Measurements from ENCODE around the gene USP32. TPM values are rescaled to one million over a fixed set of nuclear protein-coding genes. Genes with fewer than 3 reads are reported as not detected.

The USP32 gene
- polyA plus RNA-seq, 2 donors: 9.5 to 16.1 TPM

DNA sequence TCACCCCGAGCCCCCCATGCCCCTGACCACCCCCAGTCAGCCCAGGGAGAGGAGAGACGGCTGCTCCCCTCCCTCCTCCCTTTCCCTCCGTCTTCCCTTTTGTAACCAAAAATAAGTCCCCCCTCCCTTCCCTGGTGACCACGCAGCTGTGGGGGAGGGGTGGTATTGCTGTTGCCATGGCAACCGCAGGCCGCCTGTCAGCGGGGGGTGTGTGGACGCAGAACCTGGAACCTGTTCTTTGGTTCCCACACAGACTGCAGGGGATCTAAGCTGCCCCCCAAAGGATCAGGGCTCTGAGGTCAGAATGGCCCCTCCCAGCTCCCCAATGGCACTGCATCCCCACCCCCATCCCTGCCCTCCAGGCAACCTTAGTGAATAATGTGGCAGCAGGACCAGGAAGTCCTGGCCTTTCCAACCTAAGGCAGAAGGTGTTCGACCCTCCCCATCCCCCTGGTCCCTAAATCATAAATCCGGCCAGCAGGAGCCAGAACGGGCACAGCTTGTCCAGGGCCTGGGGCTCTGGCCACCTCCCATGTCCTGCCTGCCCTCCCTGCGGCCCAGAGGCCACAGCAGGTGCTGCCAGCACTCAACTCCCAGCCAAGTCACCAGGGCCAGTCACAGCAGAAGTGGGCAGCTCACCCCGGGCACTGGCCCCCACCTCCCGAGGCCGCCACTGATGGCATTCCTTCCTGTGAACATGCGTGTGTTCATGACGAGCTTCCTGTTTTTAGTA is 230.2 kb downstream of the USP32 start:
- no peaks in the 10 kb centered on the region for H3K4me1 ChIP-seq (ENCODE audit: control insufficient read depth in 2 of 2, insufficient read depth in 2 of 2, low read length in 1 of 2)
- 36 to 38% methylated on average over 16 to 17 of the region's 17 CpGs for WGBS, 2 donors
- H3K27ac ChIP-seq (ENCODE audit: low read depth in 2 of 2, low read length in 1 of 2): no peak overlapping the region
- no peaks in the 10 kb centered on the region for H3K9me3 ChIP-seq (ENCODE audit: control insufficient read depth in 2 of 2, insufficient read depth in 1 of 2, low read depth in 1 of 2, low read length in 1 of 2)
- H3K27me3 ChIP-seq (ENCODE audit: control insufficient read depth in 1 of 2, insufficient read depth in 2 of 2, low read length in 2 of 2): peaks cover 0 to 3% of the 10 kb centered on the region in 2 donors
- no peak overlapping the region for H3K4me3 ChIP-seq (ENCODE audit: low read depth in 1 of 2, low read length in 2 of 2)
- no peaks in the 10 kb centered on the region for H3K36me3 ChIP-seq (ENCODE audit: control insufficient read depth in 2 of 2, insufficient read depth in 2 of 2, low read length in 1 of 2)

DNA sequence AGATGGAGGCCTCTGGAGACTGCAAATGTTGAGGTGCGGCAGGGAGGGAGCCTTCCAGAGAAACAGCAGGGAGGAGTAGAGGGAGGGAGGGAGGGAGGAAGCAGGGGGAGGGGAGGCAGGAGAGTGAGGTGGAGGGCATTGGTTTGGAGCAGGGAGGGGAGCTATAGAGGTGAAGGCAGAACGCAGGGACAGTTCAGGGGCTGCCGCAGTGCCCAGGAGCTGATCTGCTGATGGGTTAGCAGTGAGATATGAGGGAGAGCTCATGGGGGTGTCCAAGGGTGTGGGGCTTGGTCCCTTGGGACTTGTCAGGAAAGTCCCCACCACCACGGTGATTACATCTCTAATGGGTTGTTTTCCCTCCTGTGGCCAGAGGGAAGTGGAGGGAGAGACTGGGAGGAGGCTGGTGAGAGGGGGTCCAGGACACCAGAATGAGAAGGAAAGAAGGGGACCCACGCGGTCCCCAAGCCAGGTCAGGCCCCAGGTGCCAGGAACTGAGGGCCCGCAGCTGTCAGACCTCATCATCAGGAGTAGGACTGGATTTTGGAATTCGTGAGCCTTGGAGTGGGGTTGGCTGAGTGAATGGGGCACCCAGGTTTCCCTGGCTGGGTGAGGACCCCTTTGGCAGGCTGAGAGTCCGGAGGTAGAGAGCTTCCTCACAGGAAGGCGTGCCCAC is 231.0 kb downstream of the USP32 start:
- WGBS, 2 donors: 64 to 65% methylated on average over 10 of the region's 10 CpGs
- H3K9me3 ChIP-seq (ENCODE audit: control insufficient read depth in 2 of 2, insufficient read depth in 1 of 2, low read depth in 1 of 2, low read length in 1 of 2): no peaks in the 10 kb centered on the region
- H3K4me1 ChIP-seq (ENCODE audit: control insufficient read depth in 2 of 2, insufficient read depth in 2 of 2, low read length in 1 of 2): no peaks in the 10 kb centered on the region
- no peak overlapping the region for H3K27ac ChIP-seq (ENCODE audit: low read depth in 2 of 2, low read length in 1 of 2)
- H3K4me3 ChIP-seq (ENCODE audit: low read depth in 1 of 2, low read length in 2 of 2): no peak overlapping the region
- H3K27me3 ChIP-seq (ENCODE audit: control insufficient read depth in 1 of 2, insufficient read depth in 2 of 2, low read length in 2 of 2): peaks cover 0 to 3% of the 10 kb centered on the region in 2 donors
- H3K36me3 ChIP-seq (ENCODE audit: control insufficient read depth in 2 of 2, insufficient read depth in 2 of 2, low read length in 1 of 2): no peaks in the 10 kb centered on the region

DNA sequence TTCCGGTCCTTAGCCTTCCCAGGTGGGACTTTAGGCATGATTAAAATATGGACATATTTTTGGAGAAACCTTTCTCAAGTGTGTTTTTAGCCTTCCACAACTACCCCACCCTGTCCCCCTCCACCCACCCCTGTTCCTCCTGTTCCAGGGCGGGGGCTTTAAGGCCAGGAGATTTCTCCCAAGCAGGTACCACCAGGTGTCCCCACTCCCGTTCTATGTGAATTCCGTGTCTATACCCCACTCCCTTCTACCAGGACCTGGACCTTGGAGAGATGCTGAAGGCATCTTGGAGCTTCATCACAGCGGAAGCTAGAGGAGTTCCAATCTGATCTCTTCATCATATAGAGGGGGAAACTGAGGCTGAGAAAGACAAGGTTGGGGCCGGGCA is 232.5 kb downstream of the USP32 start:
- H3K4me1 ChIP-seq (ENCODE audit: control insufficient read depth in 2 of 2, insufficient read depth in 2 of 2, low read length in 1 of 2): peaks cover 0 to 2% of the 10 kb centered on the region in 2 donors
- H3K27ac ChIP-seq (ENCODE audit: low read depth in 2 of 2, low read length in 1 of 2): no peak overlapping the region
- H3K4me3 ChIP-seq (ENCODE audit: low read depth in 1 of 2, low read length in 2 of 2): no peak overlapping the region
- H3K9me3 ChIP-seq (ENCODE audit: control insufficient read depth in 2 of 2, insufficient read depth in 1 of 2, low read depth in 1 of 2, low read length in 1 of 2): no peaks in the 10 kb centered on the region
- WGBS, 2 donors: 69 to 71% methylated on average over 6 of the region's 6 CpGs
- H3K36me3 ChIP-seq (ENCODE audit: control insufficient read depth in 2 of 2, insufficient read depth in 2 of 2, low read length in 1 of 2): no peaks in the 10 kb centered on the region
- peaks cover 0 to 3% of the 10 kb centered on the region in 2 donors for H3K27me3 ChIP-seq (ENCODE audit: control insufficient read depth in 1 of 2, insufficient read depth in 2 of 2, low read length in 2 of 2)

DNA sequence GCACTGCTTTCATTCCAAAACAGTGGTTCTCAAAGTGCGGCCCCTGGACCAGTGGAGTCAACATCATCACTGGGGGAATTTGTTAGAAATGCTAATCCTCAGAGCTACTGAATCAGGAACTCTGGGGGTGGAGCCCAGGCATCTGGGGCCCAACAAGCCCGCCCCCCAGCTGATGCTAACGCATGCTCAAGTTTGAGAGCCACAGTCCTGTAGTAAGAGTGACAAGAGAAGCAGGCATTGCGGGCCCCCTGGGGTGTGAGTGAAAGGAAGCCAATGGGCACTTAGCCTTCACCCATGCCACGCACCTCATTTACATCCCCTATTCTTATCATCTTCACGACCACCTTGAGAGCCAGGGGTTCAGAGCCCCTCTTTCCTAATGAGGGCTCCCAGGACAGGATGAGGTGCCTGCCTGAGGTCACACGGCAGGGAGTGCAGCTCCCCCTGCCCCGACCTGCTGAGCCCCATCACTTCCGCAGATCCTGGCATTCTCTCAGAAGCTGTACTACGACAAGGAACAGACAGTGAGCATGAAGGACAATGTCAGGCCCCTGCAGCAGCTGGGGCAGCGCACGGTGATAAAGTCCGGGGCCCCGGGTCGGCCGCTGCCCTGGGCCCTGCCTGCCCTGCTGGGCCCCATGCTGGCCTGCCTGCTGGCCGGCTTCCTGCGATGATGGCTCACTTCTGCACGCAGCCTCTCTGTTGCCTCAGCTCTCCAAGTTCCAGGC is 233.0 kb downstream of the USP32 start:
- peaks cover 0 to 3% of the 10 kb centered on the region in 2 donors for H3K27me3 ChIP-seq (ENCODE audit: control insufficient read depth in 1 of 2, insufficient read depth in 2 of 2, low read length in 2 of 2)

DNA sequence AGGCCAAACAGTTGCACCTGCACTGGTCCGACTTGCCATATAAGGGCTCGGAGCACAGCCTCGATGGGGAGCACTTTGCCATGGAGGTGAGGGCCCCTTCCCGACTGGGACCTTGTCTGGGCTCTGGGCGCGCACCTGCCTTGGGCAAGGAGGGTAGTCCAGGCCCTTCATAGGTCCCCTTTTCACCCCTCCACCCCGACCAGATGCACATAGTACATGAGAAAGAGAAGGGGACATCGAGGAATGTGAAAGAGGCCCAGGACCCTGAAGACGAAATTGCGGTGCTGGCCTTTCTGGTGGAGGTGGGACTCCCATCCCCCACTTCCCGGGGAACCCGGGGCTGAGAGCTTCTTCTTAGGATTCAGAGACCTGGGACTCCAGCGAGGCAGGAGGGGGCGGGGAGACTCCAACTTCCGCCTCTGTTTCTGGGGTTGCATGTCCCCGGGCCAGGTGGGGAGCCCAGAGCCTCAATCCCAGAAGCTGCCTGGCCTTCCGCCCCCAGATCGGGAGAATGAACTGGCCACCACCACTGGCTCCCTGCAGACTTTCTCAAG is 234.4 kb downstream of the USP32 start:
- Histone ChIP-seq H3K27me3 (ENCODE audit: control insufficient read depth in 1 of 2, insufficient read depth in 2 of 2, low read length in 2 of 2) (peaks cover 0 to 3% of the 10 kb centered on the region in 2 donors), H3K4me1 (ENCODE audit: control insufficient read depth in 2 of 2, insufficient read depth in 2 of 2, low read length in 1 of 2) (peaks cover 0 to 4% of the 10 kb centered on the region in 2 donors), H3K36me3 (ENCODE audit: control insufficient read depth in 2 of 2, insufficient read depth in 2 of 2, low read length in 1 of 2) (no peaks in the 10 kb centered on the region), H3K9me3 (ENCODE audit: control insufficient read depth in 2 of 2, insufficient read depth in 1 of 2, low read depth in 1 of 2, low read length in 1 of 2) (no peaks in the 10 kb centered on the region), H3K27ac (ENCODE audit: low read depth in 2 of 2, low read length in 1 of 2) (no peak overlapping the region), H3K4me3 (ENCODE audit: low read depth in 1 of 2, low read length in 2 of 2) (no peak overlapping the region)
- 74 to 78% methylated on average over 18 of the region's 18 CpGs for WGBS, 2 donors

More for the DNA sequence above, 233.0 kb downstream of the USP32 start:
- Histone ChIP-seq H3K9me3 (ENCODE audit: control insufficient read depth in 2 of 2, insufficient read depth in 1 of 2, low read depth in 1 of 2, low read length in 1 of 2) (no peaks in the 10 kb centered on the region), H3K27ac (ENCODE audit: low read depth in 2 of 2, low read length in 1 of 2) (no peak overlapping the region), H3K36me3 (ENCODE audit: control insufficient read depth in 2 of 2, insufficient read depth in 2 of 2, low read length in 1 of 2) (no peaks in the 10 kb centered on the region), H3K4me1 (ENCODE audit: control insufficient read depth in 2 of 2, insufficient read depth in 2 of 2, low read length in 1 of 2) (peaks cover 0 to 2% of the 10 kb centered on the region in 2 donors), H3K4me3 (ENCODE audit: low read depth in 1 of 2, low read length in 2 of 2) (no peak overlapping the region)
- WGBS, 2 donors: 47 to 48% methylated on average over 19 of the region's 19 CpGs

DNA sequence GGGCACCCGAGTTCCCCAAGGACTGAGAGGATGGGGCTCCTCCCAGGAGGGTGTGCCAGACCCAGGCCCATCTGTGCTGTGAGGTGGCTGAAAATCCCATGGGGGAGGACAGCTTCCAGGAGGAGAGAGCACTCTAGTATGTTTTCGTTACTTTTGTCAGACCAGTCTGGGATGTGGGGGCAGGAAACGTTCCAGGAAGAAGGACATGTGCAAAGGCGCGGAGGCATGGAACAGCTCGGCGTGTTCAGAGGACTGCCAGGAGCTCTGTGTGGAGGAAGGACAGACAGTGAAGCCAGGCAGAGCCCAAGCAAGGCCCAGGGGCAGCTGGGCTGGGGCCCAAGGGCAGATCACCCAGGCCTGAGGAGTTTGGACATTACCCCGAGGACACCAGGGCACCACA is 235.2 kb downstream of the USP32 start:
- Histone ChIP-seq H3K27me3 (ENCODE audit: control insufficient read depth in 1 of 2, insufficient read depth in 2 of 2, low read length in 2 of 2) (peaks cover 0 to 4% of the 10 kb centered on the region in 2 donors), H3K27ac (ENCODE audit: low read depth in 2 of 2, low read length in 1 of 2) (no peak overlapping the region), H3K9me3 (ENCODE audit: control insufficient read depth in 2 of 2, insufficient read depth in 1 of 2, low read depth in 1 of 2, low read length in 1 of 2) (no peaks in the 10 kb centered on the region), H3K4me1 (ENCODE audit: control insufficient read depth in 2 of 2, insufficient read depth in 2 of 2, low read length in 1 of 2) (peaks cover 0 to 4% of the 10 kb centered on the region in 2 donors), H3K4me3 (ENCODE audit: low read depth in 1 of 2, low read length in 2 of 2) (no peak overlapping the region), H3K36me3 (ENCODE audit: control insufficient read depth in 2 of 2, insufficient read depth in 2 of 2, low read length in 1 of 2) (no peaks in the 10 kb centered on the region)
- WGBS, 2 donors: 81 to 89% methylated on average over 8 of the region's 8 CpGs

DNA sequence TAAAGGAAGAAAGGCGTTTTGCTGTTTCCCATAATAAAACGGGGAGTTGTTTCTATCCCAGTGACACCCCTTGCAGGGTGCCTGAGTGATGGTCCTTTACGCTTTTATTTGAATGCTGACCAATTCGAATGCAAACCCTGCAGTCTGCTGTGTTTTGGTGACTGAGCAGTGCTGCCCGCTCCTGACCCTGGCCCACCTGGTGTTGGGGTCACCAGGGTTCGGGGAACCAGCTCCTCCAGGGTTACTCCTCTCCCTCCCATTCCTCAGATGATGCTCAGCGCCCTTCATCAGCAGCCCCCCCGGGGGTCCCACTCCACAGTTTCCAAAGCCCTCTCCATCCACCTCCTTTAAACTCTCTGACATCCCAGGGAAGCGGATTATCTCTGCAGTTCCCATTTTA is 236.1 kb downstream of the USP32 start:
- peaks cover 0 to 4% of the 10 kb centered on the region in 2 donors for H3K4me1 ChIP-seq (ENCODE audit: control insufficient read depth in 2 of 2, insufficient read depth in 2 of 2, low read length in 1 of 2)
- H3K9me3 ChIP-seq (ENCODE audit: control insufficient read depth in 2 of 2, insufficient read depth in 1 of 2, low read depth in 1 of 2, low read length in 1 of 2): no peaks in the 10 kb centered on the region
- no peaks in the 10 kb centered on the region for H3K36me3 ChIP-seq (ENCODE audit: control insufficient read depth in 2 of 2, insufficient read depth in 2 of 2, low read length in 1 of 2)
- peaks cover 3 to 11% of the 10 kb centered on the region in 2 donors for H3K27me3 ChIP-seq (ENCODE audit: control insufficient read depth in 1 of 2, insufficient read depth in 2 of 2, low read length in 2 of 2)
- H3K4me3 ChIP-seq (ENCODE audit: low read depth in 1 of 2, low read length in 2 of 2): no peak overlapping the region
- no peak overlapping the region for H3K27ac ChIP-seq (ENCODE audit: low read depth in 2 of 2, low read length in 1 of 2)
- WGBS, 2 donors: 72 to 74% methylated on average over 9 of the region's 9 CpGs

DNA sequence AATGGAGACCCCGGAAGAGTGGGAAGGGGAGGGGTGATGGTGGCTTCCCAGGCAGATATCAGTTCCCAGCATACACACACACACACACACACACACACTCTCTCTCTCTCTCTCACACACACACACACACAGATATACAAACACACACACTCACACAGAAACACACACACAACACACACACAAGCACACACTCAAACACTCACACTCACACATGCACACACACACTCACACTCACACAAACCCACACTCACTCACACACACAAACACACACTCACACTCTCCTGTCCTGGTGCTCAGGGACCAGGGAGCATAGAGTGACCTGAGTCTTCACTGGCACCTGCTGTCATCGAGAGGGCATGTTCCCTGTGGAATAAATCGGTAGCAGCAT is 236.5 kb downstream of the USP32 start:
- Histone ChIP-seq H3K27ac (ENCODE audit: low read depth in 2 of 2, low read length in 1 of 2) (no peak overlapping the region), H3K4me3 (ENCODE audit: low read depth in 1 of 2, low read length in 2 of 2) (no peak overlapping the region), H3K4me1 (ENCODE audit: control insufficient read depth in 2 of 2, insufficient read depth in 2 of 2, low read length in 1 of 2) (peaks cover 0 to 4% of the 10 kb centered on the region in 2 donors), H3K27me3 (ENCODE audit: control insufficient read depth in 1 of 2, insufficient read depth in 2 of 2, low read length in 2 of 2) (peaks cover 3 to 11% of the 10 kb centered on the region in 2 donors), H3K36me3 (ENCODE audit: control insufficient read depth in 2 of 2, insufficient read depth in 2 of 2, low read length in 1 of 2) (no peaks in the 10 kb centered on the region), H3K9me3 (ENCODE audit: control insufficient read depth in 2 of 2, insufficient read depth in 1 of 2, low read depth in 1 of 2, low read length in 1 of 2) (no peaks in the 10 kb centered on the region)
- WGBS, 2 donors: 64 to 80% methylated on average over 3 of the region's 3 CpGs

DNA sequence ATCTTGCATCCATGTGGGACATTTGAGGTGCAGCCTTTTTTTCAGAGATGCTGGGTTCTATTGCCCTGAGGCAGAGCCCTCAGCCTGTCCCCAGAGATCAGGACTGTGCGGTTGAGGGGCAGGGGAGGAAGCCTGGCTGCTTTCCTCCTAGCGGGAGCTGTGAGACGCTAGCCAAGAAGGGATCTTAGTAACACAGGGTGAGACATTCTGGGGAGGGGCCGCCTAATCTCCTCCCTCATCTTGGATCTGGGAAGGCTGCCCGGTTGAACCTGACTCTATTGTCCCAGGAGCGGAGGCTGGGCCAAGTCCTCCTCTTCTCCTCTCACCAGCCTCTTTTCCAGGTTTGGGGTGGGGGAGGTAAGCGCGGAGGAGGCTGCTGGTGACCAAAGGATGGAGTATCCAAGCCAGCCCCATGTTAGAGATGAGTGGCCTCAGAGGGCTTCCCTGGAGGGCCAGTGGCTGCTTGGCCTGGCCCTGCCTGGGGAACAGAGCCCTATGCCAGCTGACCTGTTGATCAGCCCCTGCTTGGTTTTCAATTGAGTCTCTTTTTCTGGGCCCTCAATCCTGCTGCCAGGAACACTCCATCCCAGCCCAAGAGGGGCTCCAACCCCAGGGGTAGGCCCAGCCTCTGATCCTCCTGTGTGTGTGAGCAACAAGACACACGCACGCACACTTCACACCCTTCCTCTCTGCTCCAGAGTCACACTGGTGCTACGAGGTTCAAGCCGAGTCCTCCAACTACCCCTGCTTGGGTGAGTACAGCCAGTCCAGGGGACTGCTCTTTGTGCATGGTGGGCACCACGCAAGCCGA is 237.1 kb downstream of the USP32 start:
- no peak overlapping the region for H3K27ac ChIP-seq (ENCODE audit: low read depth in 2 of 2, low read length in 1 of 2)
- peaks cover 0 to 3% of the 10 kb centered on the region in 2 donors for H3K9me3 ChIP-seq (ENCODE audit: control insufficient read depth in 2 of 2, insufficient read depth in 1 of 2, low read depth in 1 of 2, low read length in 1 of 2)
- no peak overlapping the region for H3K4me3 ChIP-seq (ENCODE audit: low read depth in 1 of 2, low read length in 2 of 2)
- H3K36me3 ChIP-seq (ENCODE audit: control insufficient read depth in 2 of 2, insufficient read depth in 2 of 2, low read length in 1 of 2): no peaks in the 10 kb centered on the region
- H3K4me1 ChIP-seq (ENCODE audit: control insufficient read depth in 2 of 2, insufficient read depth in 2 of 2, low read length in 1 of 2): peaks cover 0 to 9% of the 10 kb centered on the region in 2 donors
- WGBS, 2 donors: 58 to 65% methylated on average over 14 of the region's 14 CpGs
- peaks cover 3 to 16% of the 10 kb centered on the region in 2 donors for H3K27me3 ChIP-seq (ENCODE audit: control insufficient read depth in 1 of 2, insufficient read depth in 2 of 2, low read length in 2 of 2)

All from esophagus (tissue), 2 donors.